GM12892 (cell line): ENCODE measurements around the gene ATF6.

Experiments
- DNase-seq: peaks from one replicate; pipeline ENCODE4 v3.0.0; 2011; ENCODE audit not compliant: insufficient read length
- FAIRE-seq: peaks from 2 replicates; lab custom pipeline; 2011; peaks lifted over from hg19 to GRCh38; lab: Jason Lieb, UNC
- POLR2A ChIP-seq: IDR thresholded peaks from 2 replicates; pipeline ENCODE4 v1.6.1; 2011; ENCODE audit warnings: low read depth, low read length, control low read depth
- POLR2AphosphoS5 ChIP-seq: IDR thresholded peaks from 2 replicates; pipeline ENCODE4 v1.6.1; 2011; ENCODE audit warnings: low read depth, low read length, control low read depth
- TAF1 ChIP-seq: IDR thresholded peaks from 2 replicates; pipeline ENCODE4 v1.6.1; 2011; ENCODE audit warnings: low read depth, mild to moderate bottlenecking, control low read depth, low read length, borderline replicate concordance

The ATF6 gene

DNA sequence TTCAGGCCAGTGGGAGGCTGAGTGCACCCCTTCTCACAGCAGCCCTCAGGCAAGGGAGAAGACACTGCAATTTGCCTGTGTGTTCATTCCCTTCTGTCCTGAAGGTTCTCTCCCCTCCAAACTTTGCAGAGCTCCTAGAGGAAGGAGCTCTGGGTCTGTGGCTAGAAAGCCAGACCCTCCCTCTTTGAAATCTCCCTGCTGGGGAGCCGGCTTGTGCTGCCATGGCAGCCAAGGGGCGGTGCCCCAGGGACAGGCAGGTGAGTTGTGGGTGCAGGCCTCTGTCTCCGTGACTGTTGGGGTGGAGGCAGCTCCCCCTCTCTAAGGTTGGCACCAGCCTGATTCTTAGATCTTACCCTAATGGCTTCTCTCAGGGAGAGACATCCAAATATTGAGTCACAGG is 204.5 kb downstream of the ATF6 start:
- FAIRE-seq (no peak), DNase-seq (no peak)
- TF ChIP-seq TAF1: no peak
- no peak for TF ChIP-seq POLR2A
- TF ChIP-seq POLR2AphosphoS5: no peak

DNA sequence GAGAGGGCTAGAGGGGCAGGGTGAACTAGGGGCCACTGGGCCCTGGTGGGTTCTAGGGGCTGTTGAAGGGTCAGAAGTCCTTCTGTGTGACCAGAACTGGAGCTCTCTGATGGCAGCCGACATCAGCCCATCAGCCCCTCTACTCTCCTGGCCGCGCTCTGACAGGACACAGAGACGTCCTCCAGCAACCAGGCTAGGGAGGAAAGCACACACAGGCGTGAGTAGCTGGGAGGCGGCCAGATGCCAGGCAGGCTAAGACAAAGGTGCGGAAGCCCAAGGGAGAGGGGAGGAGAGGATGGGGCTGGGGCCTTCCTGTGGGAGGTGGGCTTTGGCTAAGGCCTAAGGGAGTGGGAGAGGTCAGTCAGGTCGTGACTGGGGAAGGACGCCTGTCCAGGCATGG is 206.7 kb downstream of the ATF6 start:
- FAIRE-seq (no peak), DNase-seq (no peak)
- TF ChIP-seq TAF1: no peak
- TF ChIP-seq POLR2AphosphoS5: no peak
- TF ChIP-seq POLR2A: no peak

GRCh38 chr1:161973924-161974845 is 208.1 kb downstream of the ATF6 start:
- TF ChIP-seq POLR2AphosphoS5: no peak
- TF ChIP-seq POLR2A: no peak
- TF ChIP-seq TAF1: no peak
- DNase-seq: no peak
- FAIRE-seq: no peak

DNA sequence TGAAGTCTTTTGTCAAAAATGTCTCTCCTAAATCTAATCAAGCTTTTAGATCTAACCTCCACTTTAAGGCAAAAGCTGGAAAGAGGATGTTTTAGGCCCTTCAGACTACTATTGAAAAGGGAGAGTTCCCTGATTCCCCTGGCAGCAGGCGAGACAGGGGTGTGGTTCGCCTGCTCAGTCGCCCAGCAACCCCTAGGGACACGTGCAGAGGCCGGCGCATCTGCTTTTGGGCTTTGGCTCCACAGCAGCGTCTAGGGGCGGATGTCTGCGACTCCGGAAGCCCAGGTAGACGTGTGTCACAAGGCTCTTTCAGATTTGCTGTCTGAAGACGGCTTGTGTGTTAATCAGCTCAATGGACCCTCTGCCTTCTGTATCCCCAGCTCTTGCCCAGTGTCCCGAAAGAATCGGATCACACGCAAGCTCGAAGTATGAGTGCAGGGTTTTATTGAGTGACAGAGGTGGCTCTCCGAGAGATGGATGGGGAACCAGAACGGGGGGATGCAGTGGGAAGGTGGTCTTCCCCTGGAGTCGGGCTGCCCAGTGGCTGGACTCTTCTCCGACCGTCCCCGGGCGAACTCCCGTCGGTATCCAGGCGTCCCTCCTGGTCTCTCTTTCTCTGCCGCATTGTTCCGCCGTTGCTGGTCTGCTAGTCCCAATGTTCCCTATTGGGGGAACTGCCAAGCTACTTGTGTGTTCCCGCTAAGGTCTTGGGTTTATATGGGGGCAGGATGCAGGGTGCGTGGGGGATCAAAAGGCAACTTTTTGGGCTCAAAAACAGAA is 212.1 kb downstream of the ATF6 start:
- FAIRE-seq: no peak
- no peak for DNase-seq
- TF ChIP-seq POLR2AphosphoS5 (no peak), POLR2A (no peak), TAF1 (no peak)

DNA sequence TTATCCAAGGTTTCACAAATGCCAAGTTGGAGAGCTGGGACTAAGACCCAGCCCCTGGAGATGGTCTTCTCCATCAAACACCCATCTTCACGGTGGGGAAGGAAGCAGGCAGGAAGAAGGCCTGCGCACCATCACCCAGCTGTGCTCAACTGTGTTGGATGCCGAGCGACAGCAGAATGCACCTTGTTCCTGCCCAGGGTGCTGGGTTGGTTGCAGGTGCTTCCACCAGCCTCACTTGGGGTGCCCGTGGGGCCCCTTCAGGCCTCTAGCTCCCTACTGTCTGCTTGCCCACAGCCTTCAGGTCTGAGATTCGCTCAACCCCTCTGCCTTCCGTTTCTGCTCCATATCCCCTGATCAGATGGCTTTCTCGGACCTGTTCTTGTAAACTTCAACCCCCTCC is 215.0 kb downstream of the ATF6 start:
- no peak for TF ChIP-seq POLR2AphosphoS5
- TF ChIP-seq POLR2A: no peak
- no peak for TF ChIP-seq TAF1
- FAIRE-seq (no peak), DNase-seq (no peak)

DNA sequence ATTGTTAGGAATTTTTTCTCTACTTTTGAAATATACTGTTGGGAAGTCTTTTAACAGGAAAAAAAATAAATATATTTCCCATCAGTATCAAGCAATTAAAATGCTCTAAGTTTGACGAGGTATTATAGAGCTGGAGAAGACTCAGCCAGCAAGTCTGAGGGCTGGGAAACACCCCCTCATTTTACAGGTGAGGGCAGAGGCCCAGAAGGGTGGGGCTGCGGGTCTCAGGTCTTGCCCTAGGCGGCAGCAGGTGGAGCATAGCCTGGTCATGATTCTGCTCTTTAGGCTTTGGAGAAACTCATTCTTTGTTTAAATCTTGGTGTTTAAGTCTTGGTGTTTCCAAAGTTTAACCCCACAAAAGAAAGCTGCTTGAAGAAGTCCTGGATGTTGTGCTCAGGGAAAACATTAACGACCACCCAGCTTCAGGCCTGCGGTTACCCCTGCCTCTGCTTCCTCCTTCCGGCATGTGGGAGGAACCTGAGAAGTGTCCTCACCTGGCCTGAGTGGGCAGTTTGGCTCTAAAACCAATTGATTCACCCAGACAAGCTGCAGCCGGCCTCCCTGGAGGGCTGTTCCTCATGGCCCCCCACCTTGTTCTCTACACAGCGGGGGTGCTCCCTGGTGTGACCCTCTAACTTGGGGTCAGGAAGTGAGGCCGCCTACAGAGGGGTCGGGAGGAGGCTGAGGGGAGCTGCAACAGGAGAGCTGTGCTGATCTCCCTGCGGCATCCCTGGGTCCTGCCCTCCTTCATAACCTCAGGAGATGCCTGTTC is 215.8 kb downstream of the ATF6 start:
- DNase-seq: no peak
- FAIRE-seq: no peak
- TF ChIP-seq POLR2AphosphoS5 (no peak), TAF1 (no peak), POLR2A (no peak)

DNA sequence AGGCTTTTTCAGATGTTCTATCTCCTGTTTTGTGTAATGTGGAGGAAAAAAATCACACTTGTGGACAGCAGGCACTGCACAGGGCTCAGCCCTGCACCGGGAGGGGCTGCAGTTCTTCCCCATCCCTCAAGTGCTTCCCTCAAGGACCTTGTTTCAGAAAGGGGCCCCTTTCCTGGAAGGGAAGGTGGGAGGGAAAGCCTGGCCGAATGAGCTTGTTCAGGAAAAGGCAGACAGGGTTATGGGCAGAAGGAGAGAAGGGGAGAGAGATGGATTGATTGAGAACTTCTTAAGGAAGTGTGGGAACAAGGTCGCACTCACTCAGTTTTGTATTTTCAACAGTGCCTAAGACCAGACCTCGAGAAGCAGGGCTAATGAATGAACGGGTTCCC is 216.4 kb downstream of the ATF6 start:
- no peak for FAIRE-seq
- DNase-seq: no peak
- no peak for TF ChIP-seq TAF1
- TF ChIP-seq POLR2A: no peak
- no peak for TF ChIP-seq POLR2AphosphoS5

DNA sequence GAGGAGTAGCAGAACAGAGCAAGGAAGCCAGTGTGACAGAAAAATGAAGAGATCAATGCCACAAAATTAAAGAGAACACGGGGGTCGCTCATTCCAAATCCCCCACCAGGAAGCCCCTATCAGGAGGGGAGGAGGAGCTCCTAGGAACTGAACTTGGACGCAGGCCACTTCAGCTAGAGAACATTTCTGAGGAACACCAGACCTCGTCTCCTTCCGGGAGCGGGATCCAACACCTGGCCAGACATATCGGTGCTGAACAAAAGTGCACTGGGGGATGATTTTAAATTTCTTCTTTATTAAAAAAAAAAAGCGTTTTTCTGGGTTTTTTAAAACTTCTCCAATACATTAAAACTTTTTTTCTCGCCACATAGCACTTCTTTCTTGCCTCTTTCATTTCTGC is 216.8 kb downstream of the ATF6 start:
- TF ChIP-seq POLR2A (no peak), POLR2AphosphoS5 (no peak), TAF1 (no peak)
- FAIRE-seq (no peak), DNase-seq (no peak)

- FAIRE-seq (no peak), DNase-seq (no peak)
- TF ChIP-seq POLR2AphosphoS5 (no peak), TAF1 (no peak)
Measured at GRCh38 chr1:161983725-161984124, 217.6 kb downstream of the ATF6 start.

DNA sequence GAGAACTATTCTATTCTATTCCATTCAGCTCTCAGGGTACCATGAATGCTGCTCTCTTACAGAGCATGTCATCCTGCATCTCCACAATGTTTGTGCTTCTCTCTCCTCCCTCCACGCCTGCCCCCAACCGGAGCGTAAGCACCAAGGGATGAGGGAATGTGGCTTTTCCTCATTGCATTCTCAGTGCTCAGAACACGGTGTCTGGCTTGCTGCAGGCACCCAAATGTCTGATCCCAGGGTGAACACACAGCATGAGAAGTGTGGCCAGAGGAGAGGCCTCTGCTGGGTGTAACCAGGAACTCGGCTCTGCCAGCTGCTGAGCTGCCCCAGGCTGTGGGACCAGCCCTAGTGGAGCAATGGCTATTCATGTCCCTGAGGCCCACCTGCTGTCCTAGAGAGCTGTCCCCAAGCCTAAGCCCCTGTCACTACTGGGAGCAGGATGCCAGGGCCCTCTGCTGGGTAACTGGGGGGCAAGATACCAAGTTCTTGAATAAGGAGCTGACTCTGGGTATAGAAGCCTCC is 219.2 kb downstream of the ATF6 start:
- TF ChIP-seq POLR2AphosphoS5 (no peak), POLR2A (no peak), TAF1 (no peak)
- DNase-seq (no peak), FAIRE-seq (no peak)

DNA sequence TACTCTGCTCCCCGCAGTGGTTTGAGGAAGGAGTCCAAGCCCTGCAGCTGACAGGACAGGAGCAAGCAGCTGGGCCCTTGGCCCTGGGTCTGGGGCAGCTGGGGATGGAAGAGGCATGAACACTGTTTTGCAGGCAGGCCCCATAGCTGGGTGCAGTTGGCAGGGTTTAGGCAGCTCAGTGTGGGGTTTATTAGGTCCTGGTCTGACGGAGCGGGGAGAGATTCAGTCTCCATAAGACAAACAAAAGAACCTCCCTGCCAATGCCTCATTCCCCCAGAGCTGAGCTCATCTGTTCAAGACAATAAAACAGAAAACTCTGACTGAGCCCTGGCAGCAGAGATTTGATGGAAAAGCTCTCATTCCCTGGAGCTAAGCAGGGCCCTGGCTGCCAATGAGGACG is 220.2 kb downstream of the ATF6 start:
- FAIRE-seq (no peak), DNase-seq (no peak)
- TF ChIP-seq TAF1: no peak
- TF ChIP-seq POLR2A: no peak
- TF ChIP-seq POLR2AphosphoS5: no peak
